A673 (cell line): ENCODE measurements around the gene SCPEP1. TPM values are rescaled to one million over a fixed set of nuclear protein-coding genes. Genes with fewer than 3 reads are reported as not detected.

ENCODE experiments used
- Bru-seq: library from RNA; stranded (reverse); fragments of 400-500 nt; gene quantifications from one replicate; lab custom pipeline; 2021; lab: Mats Ljungman, UMichigan
- BruChase-seq, 2 experiments: library from RNA; stranded (reverse); fragments of 400-500 nt; gene quantifications; one replicate each; lab custom pipeline; 2021; lab: Mats Ljungman, UMichigan
- BruUV-seq: library from RNA; stranded (reverse); fragments of 400-500 nt; replicated peaks from 2 replicates; lab custom pipeline; 2021; lab: Mats Ljungman, UMichigan
- CTCF ChIA-PET: fragments of 300-600 bp; sonication (Branson Sonifier 250); formaldehyde crosslinking; loops from one replicate; lab custom pipeline; 2022; ENCODE audit warnings: antibody characterized with exemption; lab: Charles Lee
- POLR2A ChIA-PET: fragments of 300-600 bp; sonication (Branson Sonifier 250); formaldehyde crosslinking; loops from one replicate; lab custom pipeline; 2022; ENCODE audit warnings: antibody characterized with exemption; ENCODE audit not compliant: low non-redundant PET; lab: Charles Lee
- DNase-seq: peaks from one replicate; pipeline ENCODE4 v3.0.0-alpha.2; 2015; ENCODE audit warnings: low spot score
- H3K27ac ChIP-seq: fragments of 200-600 bp; sonication (generic); 2 replicates; pipeline ENCODE4 v1.5.1; 2016; ENCODE audit warnings: mixed run types, low read depth, mild to moderate bottlenecking, mixed read lengths, antibody characterized with exemption, low read length; ENCODE audit not compliant: poor library complexity, severe bottlenecking
- H3K27me3 ChIP-seq: fragments of 200-600 bp; sonication (generic); replicated peaks from 2 replicates; pipeline ENCODE4 v1.6.1; 2017; ENCODE audit warnings: mixed run types, low read depth, mild to moderate bottlenecking, mixed read lengths, antibody characterized with exemption, low read length; ENCODE audit not compliant: insufficient read depth, poor library complexity
- H3K36me3 ChIP-seq: fragments of 200-600 bp; sonication (generic); 2 replicates; pipeline ENCODE4 v1.6.1; 2016; ENCODE audit warnings: mixed run types, mild to moderate bottlenecking, mixed read lengths, antibody characterized with exemption, low read length; ENCODE audit not compliant: insufficient read depth, poor library complexity, severe bottlenecking
- H3K4me1 ChIP-seq: fragments of 200-600 bp; sonication (generic); 2 replicates; pipeline ENCODE4 v1.6.1; 2017; ENCODE audit warnings: mixed run types, mild to moderate bottlenecking, mixed read lengths, antibody characterized with exemption, low read length; ENCODE audit not compliant: insufficient read depth, poor library complexity, severe bottlenecking
- H3K4me3 ChIP-seq: fragments of 200-600 bp; sonication (generic); 2 replicates; pipeline ENCODE4 v1.5.1; 2016; ENCODE audit warnings: low read depth, mixed run types, mild to moderate bottlenecking, mixed read lengths, low read length; ENCODE audit not compliant: poor library complexity, severe bottlenecking
- H3K9me3 ChIP-seq: fragments of 200-600 bp; sonication (generic); 2 replicates; pipeline ENCODE4 v1.6.1; 2016; ENCODE audit warnings: mixed run types, low read depth, mild to moderate bottlenecking, mixed read lengths, antibody characterized with exemption, low read length; ENCODE audit not compliant: poor library complexity, severe bottlenecking
- EZH2 ChIP-seq: fragments of 200-600 bp; sonication (generic); IDR thresholded peaks from 2 replicates; pipeline ENCODE4 v1.6.1; 2017; ENCODE audit warnings: borderline replicate concordance, low read depth, mild to moderate bottlenecking, mixed read lengths, antibody characterized with exemption, low read length; ENCODE audit not compliant: poor library complexity, severe bottlenecking
- intact Hi-C: fragments of 100-400 bp; cut with micrococcal nuclease; formaldehyde crosslinking; loops from one replicate; pipeline ENCODE4 v1.10.0; 2022; ENCODE audit not compliant: unreplicated experiment
- long read RNA-seq: library from polyadenylated mRNA; stranded (forward); transcript quantifications from one replicate; pipeline ENCODE4 v2.0.0, GENCODE V29; 2022
- total RNA-seq: library from RNA; stranded (reverse); gene quantifications from 2 replicates; pipeline ENCODE4 v1.2.3, GENCODE V29; 2021
- TF ChIP-seq, protein P1 (sequence below): fragments of 300-800, 200-600 bp; sonication (generic); conservative IDR thresholded peaks from 2 replicates; pipeline ENCODE4 v1.5.1; 2017; ENCODE audit warnings: low read depth, mild to moderate bottlenecking, antibody characterized with exemption, low read length, moderate library complexity, mixed read lengths

Gene SCPEP1, protein sequence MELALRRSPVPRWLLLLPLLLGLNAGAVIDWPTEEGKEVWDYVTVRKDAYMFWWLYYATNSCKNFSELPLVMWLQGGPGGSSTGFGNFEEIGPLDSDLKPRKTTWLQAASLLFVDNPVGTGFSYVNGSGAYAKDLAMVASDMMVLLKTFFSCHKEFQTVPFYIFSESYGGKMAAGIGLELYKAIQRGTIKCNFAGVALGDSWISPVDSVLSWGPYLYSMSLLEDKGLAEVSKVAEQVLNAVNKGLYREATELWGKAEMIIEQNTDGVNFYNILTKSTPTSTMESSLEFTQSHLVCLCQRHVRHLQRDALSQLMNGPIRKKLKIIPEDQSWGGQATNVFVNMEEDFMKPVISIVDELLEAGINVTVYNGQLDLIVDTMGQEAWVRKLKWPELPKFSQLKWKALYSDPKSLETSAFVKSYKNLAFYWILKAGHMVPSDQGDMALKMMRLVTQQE
- total RNA-seq: 31.8 and 40.1 TPM in 2 replicates
- Bru-seq, nascent RNA: percentile 58 among the genes with signal in this experiment
- percentile 59 among the genes with signal in this experiment for BruChase-seq, experiment 1, labeled RNA remaining after a 2-hour chase
- percentile 59 among the genes with signal in this experiment for BruChase-seq, experiment 2, labeled RNA remaining after a 6-hour chase
- long read RNA-seq, transcript SCPEP1-201 (13 exons, 1,942 nt): major isoform, 66 of 80 reads
- long read RNA-seq, partial matches to known transcripts: 6 of 80 reads
- long read RNA-seq, other reads (novel, unspliced or antisense): 7 of 80 reads

DNA sequence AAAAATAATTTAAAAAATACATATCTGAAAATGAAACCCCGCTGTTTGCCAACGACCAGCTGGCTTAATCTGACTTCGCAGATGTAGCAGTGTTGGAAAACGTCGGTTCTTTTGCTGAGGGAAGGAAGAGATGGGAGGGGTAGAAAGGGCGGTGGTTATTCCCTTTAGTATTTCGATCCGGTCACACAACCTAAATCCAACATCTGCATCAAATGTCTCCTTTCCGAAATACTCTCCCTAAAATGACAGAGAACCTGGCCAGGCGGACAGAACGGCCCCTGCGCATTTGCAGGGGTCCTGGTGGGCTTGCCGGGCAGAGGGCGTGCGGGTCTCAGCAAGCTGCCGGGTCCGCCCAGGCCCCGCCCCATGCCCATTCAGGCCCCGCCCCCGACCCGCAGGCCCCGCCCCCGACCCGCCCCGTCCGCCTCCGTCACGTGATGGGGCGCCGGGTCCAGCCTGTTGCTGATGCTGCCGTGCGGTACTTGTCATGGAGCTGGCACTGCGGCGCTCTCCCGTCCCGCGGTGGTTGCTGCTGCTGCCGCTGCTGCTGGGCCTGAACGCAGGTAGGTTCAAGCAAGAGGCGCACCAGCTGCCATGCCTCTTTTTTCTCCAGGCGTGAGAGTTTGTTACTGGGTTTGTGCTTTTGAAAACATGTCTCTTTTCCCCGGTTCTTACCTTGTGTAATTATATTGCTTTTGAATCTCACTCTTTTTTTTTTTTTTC lies at the start of gene SCPEP1:
Gene SCPEP1, plus strand, starts transcription at position 459 of the 723 bp plus-strand sequence. Its CDS starts 29 bp downstream, at position 488.
- TF ChIP-seq, protein P1, sequence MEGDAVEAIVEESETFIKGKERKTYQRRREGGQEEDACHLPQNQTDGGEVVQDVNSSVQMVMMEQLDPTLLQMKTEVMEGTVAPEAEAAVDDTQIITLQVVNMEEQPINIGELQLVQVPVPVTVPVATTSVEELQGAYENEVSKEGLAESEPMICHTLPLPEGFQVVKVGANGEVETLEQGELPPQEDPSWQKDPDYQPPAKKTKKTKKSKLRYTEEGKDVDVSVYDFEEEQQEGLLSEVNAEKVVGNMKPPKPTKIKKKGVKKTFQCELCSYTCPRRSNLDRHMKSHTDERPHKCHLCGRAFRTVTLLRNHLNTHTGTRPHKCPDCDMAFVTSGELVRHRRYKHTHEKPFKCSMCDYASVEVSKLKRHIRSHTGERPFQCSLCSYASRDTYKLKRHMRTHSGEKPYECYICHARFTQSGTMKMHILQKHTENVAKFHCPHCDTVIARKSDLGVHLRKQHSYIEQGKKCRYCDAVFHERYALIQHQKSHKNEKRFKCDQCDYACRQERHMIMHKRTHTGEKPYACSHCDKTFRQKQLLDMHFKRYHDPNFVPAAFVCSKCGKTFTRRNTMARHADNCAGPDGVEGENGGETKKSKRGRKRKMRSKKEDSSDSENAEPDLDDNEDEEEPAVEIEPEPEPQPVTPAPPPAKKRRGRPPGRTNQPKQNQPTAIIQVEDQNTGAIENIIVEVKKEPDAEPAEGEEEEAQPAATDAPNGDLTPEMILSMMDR: no peak
- TF ChIP-seq EZH2: no peak
- POLR2A ChIA-PET: no interaction called here
- DNase-seq: peak; percentile 81
- H3K36me3 ChIP-seq: no peaks in the 10 kb centered on the region
- CTCF ChIA-PET: interaction anchor here (0.7 to 1.1 kb wide), 3 partner anchors 13 to 30 kb away, joined by 5 to 9 read pairs (median 6); partner anchors contain the start of gene COIL
- intact Hi-C loops: no loop called here
- H3K27ac ChIP-seq: no peak within 1 kb of the TSS
- no peaks in the 10 kb centered on the region for H3K4me1 ChIP-seq
- BruUV-seq: no TSS peak
- H3K27me3 ChIP-seq: no peaks in the 10 kb centered on the region
- H3K4me3 ChIP-seq: peak within 1 kb of the TSS; percentile 51
- no peaks in the 10 kb centered on the region for H3K9me3 ChIP-seq

DNA sequence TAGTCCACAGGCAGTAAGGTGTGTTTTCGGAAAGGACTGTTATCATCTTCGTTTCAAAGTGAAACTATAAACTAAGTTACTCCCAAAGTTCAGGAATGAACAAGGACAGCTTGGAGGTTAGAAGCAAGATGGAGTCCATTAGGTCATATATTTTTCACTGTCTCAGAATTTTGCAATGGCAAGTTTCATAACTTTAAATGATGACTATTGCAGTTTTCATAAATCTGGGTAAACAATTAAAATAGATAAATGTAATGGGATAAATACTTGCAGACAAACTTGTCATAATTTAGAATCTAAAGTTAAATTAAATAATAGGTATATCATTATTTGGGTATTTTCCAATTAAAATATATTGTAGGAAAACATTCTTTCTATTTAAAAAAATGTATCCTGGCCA lies 49.3 kb upstream of the SCPEP1 start:
- TF ChIP-seq, protein P1: no peak
- TF ChIP-seq EZH2: no peak
- H3K27me3 ChIP-seq: no peaks in the 10 kb centered on the region
- H3K4me1 ChIP-seq: no peaks in the 10 kb centered on the region
- BruUV-seq: no TSS peak
- H3K36me3 ChIP-seq: no peaks in the 10 kb centered on the region
- POLR2A ChIA-PET: no interaction called here
- H3K27ac ChIP-seq: no peak overlapping the region
- H3K4me3 ChIP-seq: no peak overlapping the region
- H3K9me3 ChIP-seq: peaks cover 10% of the 10 kb centered on the region
- intact Hi-C loops: no loop called here
- CTCF ChIA-PET: no interaction called here
- DNase-seq: no peak

DNA sequence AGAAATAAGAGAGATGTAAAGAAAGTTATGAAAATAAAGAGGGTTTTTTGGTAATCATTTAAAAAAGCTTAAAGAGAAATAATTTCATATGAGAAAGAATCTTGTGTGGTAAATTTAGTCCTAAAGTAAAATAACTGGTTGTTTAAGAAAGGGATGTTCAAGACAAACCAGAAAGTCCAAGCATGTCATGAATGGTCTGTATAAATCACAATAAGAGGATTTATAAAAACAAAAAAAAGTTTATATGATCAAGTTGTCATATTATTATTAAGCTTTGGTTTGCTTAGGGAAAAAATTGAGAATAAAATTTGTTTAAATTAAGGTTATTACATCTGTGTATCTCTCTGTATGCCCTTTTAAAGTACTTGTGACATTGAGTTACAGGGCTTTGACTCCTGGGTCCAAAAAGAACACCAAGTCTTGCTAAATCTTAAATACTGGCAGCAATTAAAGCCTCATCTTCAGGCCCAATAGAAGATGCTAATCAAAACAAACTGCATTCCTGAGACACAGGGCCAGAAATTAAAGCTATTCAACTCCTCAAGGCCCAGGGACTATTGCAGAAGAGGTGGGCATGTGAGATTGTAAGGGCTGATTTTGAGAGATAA lies 48.5 kb upstream of the SCPEP1 start:
- Histone ChIP-seq H3K4me1 (no peaks in the 10 kb centered on the region), H3K36me3 (no peaks in the 10 kb centered on the region), H3K27me3 (no peaks in the 10 kb centered on the region), H3K9me3 (peaks cover 10% of the 10 kb centered on the region), H3K4me3 (no peak overlapping the region), H3K27ac (no peak overlapping the region)
- no peak for DNase-seq
- intact Hi-C loops: no loop called here
- CTCF ChIA-PET: no interaction called here
- POLR2A ChIA-PET: no interaction called here
- no TSS peak for BruUV-seq
- TF ChIP-seq, protein P1: no peak
- TF ChIP-seq EZH2: no peak
